ENCODE measurements around the gene GATB.

Gene GATB

GRCh38 chr4:151629097-151629783 is 131.6 kb downstream of the GATB start:
- no peak overlapping the region for H2BK5ac ChIP-seq (ENCODE audit: low read length)
- no CpG with 5 or more reads among the region's 10 CpGs for WGBS, 2 donors (ENCODE audit: extremely low coverage in 2 of 2, insufficient read length in 2 of 2, insufficient replicate concordance in 1 of 2)
- no peak overlapping the region for H2BK120ac ChIP-seq (ENCODE audit: low read depth, low read length)
- H2AK5ac ChIP-seq (ENCODE audit: low read depth, low read length) = no peak overlapping the region
- H3K18ac ChIP-seq (ENCODE audit: low read length) = no peak overlapping the region
- H3K9ac ChIP-seq (ENCODE audit: low read depth, low read length, poor library complexity) = no peak overlapping the region
- DNase-seq (ENCODE audit: low spot score) = no peak
- no peak overlapping the region for H2BK15ac ChIP-seq (ENCODE audit: low read length)
- H3K27me3 ChIP-seq (ENCODE audit: control insufficient read depth in 3 of 3, insufficient read depth in 3 of 3, low read depth in 1 of 3, low read length in 3 of 3) = peaks cover 0 to 21% (median 0%) of the 10 kb centered on the region in 3 experiments
- H4K91ac ChIP-seq (ENCODE audit: low read depth, low read length, poor library complexity) = no peak overlapping the region
- no peak overlapping the region for H4K8ac ChIP-seq (ENCODE audit: low read depth, low read length)
- H3K4me1 ChIP-seq (ENCODE audit: control insufficient read depth in 2 of 2, insufficient read depth in 1 of 2, low read depth in 1 of 2, low read length in 2 of 2) = peaks cover 0 to 9% of the 10 kb centered on the region in 2 donors
- no peak overlapping the region for H2AFZ ChIP-seq (ENCODE audit: low read length)
- H2BK12ac ChIP-seq (ENCODE audit: low read length) = no peak overlapping the region
- H3K4me3 ChIP-seq (ENCODE audit: low read length in 2 of 2) = no peak overlapping the region
- no peak overlapping the region for H3K27ac ChIP-seq (replicated peaks; ENCODE audit: low read length)
- H3K4me2 ChIP-seq (ENCODE audit: insufficient read depth, low read length, poor library complexity, severe bottlenecking) = no peak overlapping the region
- H3K36me3 ChIP-seq (replicated peaks in 1 of 2; ENCODE audit: control insufficient read depth in 2 of 2, insufficient read depth in 2 of 2, low read length in 2 of 2) = no peaks in the 10 kb centered on the region
- no peak overlapping the region for H3K23ac ChIP-seq (ENCODE audit: low read depth, low read length, poor library complexity)
- no peak overlapping the region for H3K14ac ChIP-seq (ENCODE audit: low read length)
- H3K4ac ChIP-seq (ENCODE audit: low read length) = no peak overlapping the region
- H3K79me1 ChIP-seq (ENCODE audit: low read depth, low read length) = no peaks in the 10 kb centered on the region
- H3K9me3 ChIP-seq (replicated peaks in 1 of 2; ENCODE audit: control insufficient read depth in 2 of 2, insufficient read depth in 1 of 2, low read depth in 1 of 2, low read length in 2 of 2) = no peaks in the 10 kb centered on the region

GRCh38 chr4:151628001-151628608 is 132.7 kb downstream of the GATB start:
- Histone ChIP-seq H2BK15ac (ENCODE audit: low read length) (no peak overlapping the region), H3K4me2 (ENCODE audit: insufficient read depth, low read length, poor library complexity, severe bottlenecking) (no peak overlapping the region), H3K9ac (ENCODE audit: low read depth, low read length, poor library complexity) (no peak overlapping the region), H3K23ac (ENCODE audit: low read depth, low read length, poor library complexity) (no peak overlapping the region), H3K18ac (ENCODE audit: low read length) (no peak overlapping the region), H3K4me1 (ENCODE audit: control insufficient read depth in 2 of 2, insufficient read depth in 1 of 2, low read depth in 1 of 2, low read length in 2 of 2) (peaks cover 0 to 9% of the 10 kb centered on the region in 2 donors), H3K79me1 (ENCODE audit: low read depth, low read length) (no peaks in the 10 kb centered on the region), H2BK12ac (ENCODE audit: low read length) (no peak overlapping the region), H2BK5ac (ENCODE audit: low read length) (no peak overlapping the region), H4K8ac (ENCODE audit: low read depth, low read length) (no peak overlapping the region), H3K36me3 (replicated peaks in 1 of 2; ENCODE audit: control insufficient read depth in 2 of 2, insufficient read depth in 2 of 2, low read length in 2 of 2) (no peaks in the 10 kb centered on the region), H3K4me3 (ENCODE audit: low read length in 2 of 2) (no peak overlapping the region), H3K27me3 (ENCODE audit: control insufficient read depth in 3 of 3, insufficient read depth in 3 of 3, low read depth in 1 of 3, low read length in 3 of 3) (peaks cover 0 to 30% (median 0%) of the 10 kb centered on the region in 3 experiments), H3K27ac (replicated peaks; ENCODE audit: low read length) (no peak overlapping the region), H4K91ac (ENCODE audit: low read depth, low read length, poor library complexity) (no peak overlapping the region), H3K14ac (ENCODE audit: low read length) (no peak overlapping the region), H2BK120ac (ENCODE audit: low read depth, low read length) (no peak overlapping the region), H3K9me3 (replicated peaks in 1 of 2; ENCODE audit: control insufficient read depth in 2 of 2, insufficient read depth in 1 of 2, low read depth in 1 of 2, low read length in 2 of 2) (no peaks in the 10 kb centered on the region), H2AFZ (ENCODE audit: low read length) (no peak overlapping the region), H2AK5ac (ENCODE audit: low read depth, low read length) (no peak overlapping the region), H3K4ac (ENCODE audit: low read length) (no peak overlapping the region)
- DNase-seq (ENCODE audit: low spot score) = no peak
- WGBS, 2 donors (ENCODE audit: extremely low coverage in 2 of 2, insufficient read length in 2 of 2, insufficient replicate concordance in 1 of 2) = no CpG with 5 or more reads among the region's 5 CpGs

- no CpG with 5 or more reads among the region's 1 CpG for WGBS, 2 donors (ENCODE audit: extremely low coverage in 2 of 2, insufficient read length in 2 of 2, insufficient replicate concordance in 1 of 2)
- no peak overlapping the region for H2BK15ac ChIP-seq (ENCODE audit: low read length)
- no peak overlapping the region for H3K4me3 ChIP-seq (ENCODE audit: low read length in 2 of 2)
- no peak overlapping the region for H4K91ac ChIP-seq (ENCODE audit: low read depth, low read length, poor library complexity)
- H2AFZ ChIP-seq (ENCODE audit: low read length) = no peak overlapping the region
- H3K23ac ChIP-seq (ENCODE audit: low read depth, low read length, poor library complexity) = no peak overlapping the region
- H3K27me3 ChIP-seq (ENCODE audit: control insufficient read depth in 3 of 3, insufficient read depth in 3 of 3, low read depth in 1 of 3, low read length in 3 of 3) = peaks cover 0 to 35% (median 0%) of the 10 kb centered on the region in 3 experiments
- no peak overlapping the region for H2AK5ac ChIP-seq (ENCODE audit: low read depth, low read length)
- H3K4ac ChIP-seq (ENCODE audit: low read length) = no peak overlapping the region
- H2BK5ac ChIP-seq (ENCODE audit: low read length) = no peak overlapping the region
- H3K79me1 ChIP-seq (ENCODE audit: low read depth, low read length) = no peaks in the 10 kb centered on the region
- no peak overlapping the region for H2BK12ac ChIP-seq (ENCODE audit: low read length)
- H3K4me2 ChIP-seq (ENCODE audit: insufficient read depth, low read length, poor library complexity, severe bottlenecking) = no peak overlapping the region
- no peak overlapping the region for H3K18ac ChIP-seq (ENCODE audit: low read length)
- H2BK120ac ChIP-seq (ENCODE audit: low read depth, low read length) = no peak overlapping the region
- H3K9ac ChIP-seq (ENCODE audit: low read depth, low read length, poor library complexity) = no peak overlapping the region
- H3K27ac ChIP-seq (replicated peaks; ENCODE audit: low read length) = no peak overlapping the region
- no peak for DNase-seq (ENCODE audit: low spot score)
- no peak overlapping the region for H3K14ac ChIP-seq (ENCODE audit: low read length)
- peaks cover 0 to 9% of the 10 kb centered on the region in 2 donors for H3K4me1 ChIP-seq (ENCODE audit: control insufficient read depth in 2 of 2, insufficient read depth in 1 of 2, low read depth in 1 of 2, low read length in 2 of 2)
- H3K36me3 ChIP-seq (replicated peaks in 1 of 2; ENCODE audit: control insufficient read depth in 2 of 2, insufficient read depth in 2 of 2, low read length in 2 of 2) = no peaks in the 10 kb centered on the region
- no peak overlapping the region for H4K8ac ChIP-seq (ENCODE audit: low read depth, low read length)
- no peaks in the 10 kb centered on the region for H3K9me3 ChIP-seq (replicated peaks in 1 of 2; ENCODE audit: control insufficient read depth in 2 of 2, insufficient read depth in 1 of 2, low read depth in 1 of 2, low read length in 2 of 2)
Measured at GRCh38 chr4:151627491-151627890, 133.3 kb downstream of the GATB start.

- no peak overlapping the region for H3K4me3 ChIP-seq (ENCODE audit: low read length in 2 of 2)
- no peak overlapping the region for H4K8ac ChIP-seq (ENCODE audit: low read depth, low read length)
- H2BK12ac ChIP-seq (ENCODE audit: low read length) = no peak overlapping the region
- H2AK5ac ChIP-seq (ENCODE audit: low read depth, low read length) = no peak overlapping the region
- H3K27ac ChIP-seq (replicated peaks; ENCODE audit: low read length) = no peak overlapping the region
- no peak overlapping the region for H3K23ac ChIP-seq (ENCODE audit: low read depth, low read length, poor library complexity)
- H2BK15ac ChIP-seq (ENCODE audit: low read length) = no peak overlapping the region
- no peak overlapping the region for H3K9ac ChIP-seq (ENCODE audit: low read depth, low read length, poor library complexity)
- no peak overlapping the region for H2BK5ac ChIP-seq (ENCODE audit: low read length)
- no peak overlapping the region for H3K14ac ChIP-seq (ENCODE audit: low read length)
- H3K79me1 ChIP-seq (ENCODE audit: low read depth, low read length) = no peaks in the 10 kb centered on the region
- H3K9me3 ChIP-seq (replicated peaks in 1 of 2; ENCODE audit: control insufficient read depth in 2 of 2, insufficient read depth in 1 of 2, low read depth in 1 of 2, low read length in 2 of 2) = no peaks in the 10 kb centered on the region
- H3K4ac ChIP-seq (ENCODE audit: low read length) = no peak overlapping the region
- no peak for DNase-seq (ENCODE audit: low spot score)
- H3K18ac ChIP-seq (ENCODE audit: low read length) = no peak overlapping the region
- H3K4me2 ChIP-seq (ENCODE audit: insufficient read depth, low read length, poor library complexity, severe bottlenecking) = no peak overlapping the region
- peaks cover 0 to 40% (median 0%) of the 10 kb centered on the region in 3 experiments for H3K27me3 ChIP-seq (ENCODE audit: control insufficient read depth in 3 of 3, insufficient read depth in 3 of 3, low read depth in 1 of 3, low read length in 3 of 3)
- WGBS, 2 donors (ENCODE audit: extremely low coverage in 2 of 2, insufficient read length in 2 of 2, insufficient replicate concordance in 1 of 2) = no CpG with 5 or more reads among the region's 3 CpGs
- H4K91ac ChIP-seq (ENCODE audit: low read depth, low read length, poor library complexity) = no peak overlapping the region
- no peaks in the 10 kb centered on the region for H3K36me3 ChIP-seq (replicated peaks in 1 of 2; ENCODE audit: control insufficient read depth in 2 of 2, insufficient read depth in 2 of 2, low read length in 2 of 2)
- H2AFZ ChIP-seq (ENCODE audit: low read length) = no peak overlapping the region
- H2BK120ac ChIP-seq (ENCODE audit: low read depth, low read length) = no peak overlapping the region
- peaks cover 0 to 9% of the 10 kb centered on the region in 2 donors for H3K4me1 ChIP-seq (ENCODE audit: control insufficient read depth in 2 of 2, insufficient read depth in 1 of 2, low read depth in 1 of 2, low read length in 2 of 2)
Measured at GRCh38 chr4:151626751-151627150, 134.1 kb downstream of the GATB start.

Data from neuronal stem cell (in vitro differentiated cells).